Iris pigment epithelial cell (primary cell): Measurements from ENCODE around the gene STXBP5L.
"Not testable (repeated sequence)": the region's sequence is repeated elsewhere in the genome, so short reads cannot be mapped to it uniquely, and the experiment has no call there.

Experiments used
- DNase-seq: peaks from one replicate; pipeline ENCODE4 v3.0.0-alpha.2; 2011; ENCODE audit warnings: low read depth

Gene STXBP5L

DNA sequence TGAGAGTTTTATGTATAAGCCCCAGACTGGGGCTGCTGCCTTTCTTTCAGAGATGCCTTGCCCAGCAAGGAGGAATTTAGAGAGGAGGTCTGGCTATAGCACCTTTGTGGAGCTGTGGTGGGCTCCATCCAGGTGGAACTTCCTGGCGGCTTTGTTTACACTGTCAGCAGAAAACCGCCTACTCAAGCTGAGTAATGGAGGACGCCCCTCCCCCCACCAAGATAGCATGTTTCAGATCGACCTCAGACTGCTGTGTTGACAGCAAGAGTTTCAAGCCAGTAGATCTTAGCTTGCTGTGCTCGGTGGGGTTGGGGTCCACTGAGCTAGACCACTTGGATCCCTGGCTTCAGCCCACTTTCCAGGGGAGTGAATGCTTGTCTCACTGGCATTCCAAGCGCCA, 155.6 kb downstream of the STXBP5L start:
- no peak for DNase-seq

DNA sequence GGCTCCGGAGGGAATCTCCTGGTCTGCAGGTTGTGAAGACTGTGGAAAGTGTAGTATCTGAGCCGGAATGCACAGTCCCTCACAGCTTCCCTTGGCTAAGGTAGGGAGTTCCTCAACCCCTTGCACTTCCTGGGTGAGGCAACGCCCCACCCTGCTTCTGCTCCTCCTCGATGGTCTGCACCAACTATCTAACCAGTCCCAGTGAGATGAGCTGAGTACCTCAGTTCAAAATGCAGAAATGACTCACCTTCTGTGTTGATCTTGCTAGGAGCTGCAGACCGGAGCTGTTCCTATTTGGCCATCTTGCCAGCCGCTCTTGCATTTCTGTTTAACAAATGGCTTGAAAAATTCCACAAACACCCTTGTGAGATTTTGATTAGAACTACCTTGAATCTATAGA, 156.1 kb downstream of the STXBP5L start:
- no peak for DNase-seq

DNA sequence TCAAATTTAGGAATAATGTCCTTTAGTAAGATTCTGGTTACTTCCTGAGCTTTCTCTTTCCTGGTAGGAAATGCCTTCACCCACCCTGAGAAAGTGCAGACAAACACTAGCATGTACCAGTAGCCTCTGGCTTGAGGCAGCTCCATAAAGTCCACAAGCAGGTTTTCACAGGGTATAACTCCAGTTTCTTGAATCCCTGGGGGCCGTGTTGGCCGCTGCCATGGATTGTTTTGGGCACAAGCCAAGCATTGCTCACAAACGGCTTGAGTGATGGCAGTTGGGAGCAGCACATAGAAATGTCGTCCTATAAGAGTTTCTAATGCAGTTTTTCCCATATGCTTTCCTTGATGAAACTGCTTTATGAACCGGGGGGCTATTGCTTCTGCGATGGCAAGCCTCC, 164.1 kb downstream of the STXBP5L start:
- no peak for DNase-seq

DNA sequence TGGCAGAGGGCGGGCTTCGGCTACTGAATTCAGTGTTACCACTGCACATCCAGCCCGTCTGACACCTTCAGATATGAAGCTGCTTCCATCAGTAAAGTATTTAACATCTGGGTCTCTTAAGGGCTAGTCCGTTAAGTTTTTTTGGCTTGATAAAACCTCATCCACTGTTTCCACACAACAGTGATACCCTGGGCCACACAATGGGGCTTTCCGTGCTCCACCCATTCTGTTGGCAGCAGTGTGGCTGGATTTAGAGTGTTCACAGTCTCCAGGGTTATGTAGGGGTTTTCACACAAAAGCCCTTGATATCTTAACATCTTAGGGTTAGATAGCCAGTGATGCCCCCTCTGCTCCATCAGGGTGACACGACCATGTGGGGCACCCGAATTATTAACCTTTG, 165.0 kb downstream of the STXBP5L start:
- DNase-seq: no peak

DNA sequence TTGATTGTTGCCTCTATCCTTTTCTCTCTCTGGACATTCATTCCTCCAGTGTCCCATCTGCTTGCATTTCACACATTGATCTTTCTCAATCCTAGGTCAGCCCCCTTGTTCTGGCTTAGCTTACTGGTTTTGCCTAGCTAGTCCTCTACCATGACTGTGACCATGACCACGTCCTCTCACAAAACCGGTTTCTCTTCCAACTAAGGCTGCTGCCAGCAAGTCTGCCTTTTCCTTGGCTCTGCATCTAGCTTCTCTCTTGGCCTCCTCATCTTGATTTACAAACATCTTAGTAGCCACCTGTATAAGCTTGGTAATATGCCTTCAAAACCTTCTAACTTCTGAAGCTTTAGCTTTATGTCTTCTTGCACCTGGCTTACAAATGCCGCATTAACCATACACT, 167.2 kb downstream of the STXBP5L start:
- DNase-seq: no peak

DNA sequence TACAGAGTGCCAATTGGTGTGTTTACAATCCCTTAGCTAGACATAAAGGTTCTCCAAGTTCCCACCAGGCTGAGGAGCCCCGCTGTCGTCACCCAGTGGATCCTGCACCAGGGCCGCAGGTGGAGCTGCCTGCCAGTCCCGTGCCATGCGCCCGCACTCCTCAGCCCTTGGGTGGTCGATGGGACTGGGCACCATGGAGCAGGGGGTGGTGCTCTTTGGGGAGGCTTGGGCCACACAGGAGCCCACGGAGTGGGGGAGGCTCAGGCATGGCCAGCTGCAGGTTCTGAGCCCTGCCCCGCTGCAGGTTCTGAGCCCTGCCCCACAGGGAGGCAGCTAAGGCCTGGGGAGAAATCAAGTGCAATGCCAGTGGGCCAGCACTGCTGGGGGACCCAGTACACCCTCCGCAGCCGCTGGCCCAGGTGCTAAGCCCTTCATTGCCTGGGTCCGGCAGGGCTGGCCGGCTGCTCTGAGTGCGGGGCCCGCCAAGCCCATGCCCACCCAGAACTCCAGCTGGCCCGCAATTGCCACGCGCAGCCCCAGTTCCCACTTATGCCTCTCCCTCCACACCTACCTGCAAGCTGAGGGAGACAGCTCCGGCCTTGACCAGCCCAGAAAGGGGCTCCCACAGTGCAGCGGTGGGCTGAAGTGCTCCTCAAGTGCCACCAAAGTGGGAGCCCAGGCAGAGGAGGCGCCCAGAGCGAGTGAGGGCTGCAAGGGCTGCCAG, 170.5 kb downstream of the STXBP5L start:
- DNase-seq: not testable (repeated sequence)

DNA sequence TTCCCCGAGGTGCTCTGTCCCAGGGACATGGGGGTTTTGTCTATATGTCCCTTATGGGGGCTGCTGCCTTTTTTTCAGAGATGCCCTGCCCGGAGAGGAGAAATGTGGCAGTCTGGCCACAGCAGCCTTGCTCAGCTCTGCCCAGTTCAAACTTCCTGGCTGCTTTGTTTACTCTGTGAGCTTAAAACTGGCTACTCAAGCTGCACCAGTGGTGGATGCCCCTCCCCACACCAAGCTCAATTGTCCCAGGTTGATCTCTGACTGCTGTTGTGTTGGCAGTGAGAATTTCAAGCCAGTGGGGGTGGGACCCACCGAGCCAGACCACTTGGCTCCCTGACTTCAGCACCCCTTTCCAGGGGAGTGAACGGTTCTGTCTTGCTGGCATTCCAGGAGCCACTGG, 188.9 kb downstream of the STXBP5L start:
- DNase-seq: no peak

DNA sequence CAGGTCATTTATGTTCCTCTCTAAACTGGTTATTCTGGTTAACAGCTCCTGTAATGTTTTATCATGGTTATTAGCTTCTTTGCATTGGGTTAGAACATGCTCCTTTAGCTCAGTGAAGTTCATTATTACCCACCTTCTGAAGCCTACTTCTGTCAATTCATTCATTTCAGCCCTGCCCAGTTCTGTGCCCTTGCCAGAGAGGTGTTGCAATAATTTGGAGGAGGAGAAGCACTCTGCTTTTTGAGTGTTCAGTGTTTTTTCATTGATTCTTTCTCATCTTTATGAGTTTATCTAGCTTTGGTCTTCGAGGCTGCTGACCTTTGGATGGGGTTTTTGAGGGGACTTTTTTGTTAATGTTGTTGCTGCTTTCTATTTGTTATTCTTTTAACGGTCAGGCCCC, 203.1 kb downstream of the STXBP5L start:
- not testable (repeated sequence) for DNase-seq

DNA sequence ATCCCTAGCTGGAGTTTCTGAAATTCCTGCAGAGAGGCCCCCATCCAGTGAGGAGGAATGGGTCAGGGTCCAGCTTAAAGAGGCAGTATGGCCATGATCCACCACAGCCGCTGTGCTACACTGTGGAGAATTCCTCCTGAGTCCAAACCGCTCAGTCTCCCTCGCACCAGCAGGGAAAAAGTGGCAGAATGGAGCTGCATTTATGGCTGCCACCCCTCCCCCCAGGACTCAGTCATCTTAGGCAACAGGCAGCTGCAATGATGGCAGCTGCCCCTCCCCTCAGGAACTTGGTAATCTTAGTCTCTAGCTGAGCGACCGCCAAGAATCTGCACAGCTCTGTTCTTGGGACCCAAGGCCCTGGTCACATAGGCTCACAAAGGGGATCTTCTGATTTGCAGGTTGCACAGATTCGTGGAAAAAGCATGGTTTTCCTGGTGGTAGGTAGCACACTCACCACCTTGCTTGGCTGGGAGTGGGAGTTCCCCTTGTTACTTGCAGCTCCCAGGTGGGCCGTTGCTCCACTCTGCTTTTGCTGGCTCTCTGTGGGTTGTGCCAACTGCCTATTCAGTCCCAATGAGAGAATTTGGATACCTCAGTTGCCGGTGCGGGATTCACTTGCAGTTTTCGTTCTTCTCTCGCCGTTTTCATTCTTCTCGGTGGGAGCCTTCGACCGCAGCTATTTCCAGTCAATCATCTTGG, 204.1 kb downstream of the STXBP5L start:
- DNase-seq: no peak

DNA sequence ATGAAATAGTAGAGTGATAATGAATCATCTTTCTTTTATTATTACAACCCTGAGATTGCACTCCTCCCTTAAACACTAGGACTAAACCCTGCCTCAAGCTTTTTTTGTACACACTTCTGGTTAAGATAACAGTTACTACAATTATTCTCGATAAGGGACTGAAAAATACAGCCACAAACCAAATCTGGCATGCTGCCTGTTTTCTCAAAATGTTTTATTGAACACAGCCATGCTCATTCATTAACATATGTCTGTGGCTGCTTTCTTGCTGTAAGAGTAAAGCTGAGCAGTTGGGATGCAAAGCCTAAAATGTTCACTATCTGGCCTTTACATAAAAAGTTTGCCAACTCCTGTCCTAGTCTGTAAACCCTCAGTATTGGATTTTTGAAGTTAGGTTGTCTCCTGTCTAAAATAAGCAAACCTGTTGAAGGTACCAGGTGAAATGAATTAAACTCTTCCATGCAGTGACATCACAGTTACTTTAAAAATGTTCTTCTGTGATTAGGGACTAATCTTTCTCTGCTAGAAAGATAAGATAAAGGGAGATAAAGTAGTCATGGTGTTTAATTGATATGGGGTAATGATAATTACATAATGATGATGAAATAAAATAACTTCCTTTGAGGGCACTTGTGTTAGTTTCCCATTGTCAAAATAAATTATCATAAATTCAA, 218.2 kb downstream of the STXBP5L start:
- no peak for DNase-seq

DNA sequence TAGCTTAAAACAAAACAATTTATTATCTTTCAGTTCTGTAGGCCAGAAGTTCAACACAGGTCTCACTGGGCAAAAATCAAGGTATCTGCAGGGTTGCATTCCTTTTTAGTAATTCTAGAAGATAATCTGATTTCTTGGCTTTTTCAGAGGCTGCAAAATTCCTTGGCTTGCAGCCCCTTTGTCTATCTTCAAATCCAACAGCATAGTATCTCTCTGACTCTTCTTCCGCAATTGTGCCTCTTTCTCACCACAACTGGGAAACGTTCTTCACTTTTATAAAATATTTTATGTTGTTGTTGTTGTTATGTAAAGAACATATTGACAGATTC, 218.7 kb downstream of the STXBP5L start:
- no peak for DNase-seq

DNA sequence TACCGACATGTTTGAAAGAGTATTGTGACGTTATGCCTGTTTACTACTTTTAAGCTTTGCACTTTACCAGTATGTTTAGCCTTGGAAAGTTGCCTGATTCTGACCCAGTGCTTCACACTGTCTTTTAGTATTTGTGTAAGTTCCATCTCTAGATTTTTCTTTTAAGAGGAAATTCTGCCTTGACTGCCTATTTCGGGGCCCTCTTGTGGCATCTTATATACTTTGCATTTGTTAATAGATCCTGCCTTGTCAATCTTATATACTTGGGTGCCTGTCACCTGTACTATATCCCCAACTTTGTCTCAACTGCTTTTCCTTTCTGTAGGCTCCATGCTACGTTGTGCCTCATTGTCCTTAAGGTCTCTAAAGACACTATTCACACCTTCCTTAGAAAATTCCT, 244.6 kb downstream of the STXBP5L start:
- peak; percentile 16 for DNase-seq

DNA sequence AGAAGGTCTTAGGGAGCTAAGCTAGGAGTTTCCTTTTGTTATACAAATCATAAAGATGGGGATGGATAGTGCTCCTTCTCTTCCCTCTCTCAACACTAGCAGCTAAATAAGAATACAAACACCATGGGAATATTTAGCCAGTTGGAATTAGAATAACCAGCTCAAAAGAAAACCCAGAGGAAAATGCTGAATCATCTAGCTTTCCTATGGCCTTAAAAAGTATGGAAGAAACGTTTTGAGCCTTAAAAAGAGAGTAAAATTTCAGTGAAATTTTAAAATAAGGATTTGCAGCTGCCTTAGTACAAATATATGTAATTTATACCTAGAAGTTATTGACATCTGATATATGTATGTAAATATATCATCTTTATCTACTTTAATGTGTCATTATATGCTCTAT, 245.8 kb downstream of the STXBP5L start:
- no peak for DNase-seq

DNA sequence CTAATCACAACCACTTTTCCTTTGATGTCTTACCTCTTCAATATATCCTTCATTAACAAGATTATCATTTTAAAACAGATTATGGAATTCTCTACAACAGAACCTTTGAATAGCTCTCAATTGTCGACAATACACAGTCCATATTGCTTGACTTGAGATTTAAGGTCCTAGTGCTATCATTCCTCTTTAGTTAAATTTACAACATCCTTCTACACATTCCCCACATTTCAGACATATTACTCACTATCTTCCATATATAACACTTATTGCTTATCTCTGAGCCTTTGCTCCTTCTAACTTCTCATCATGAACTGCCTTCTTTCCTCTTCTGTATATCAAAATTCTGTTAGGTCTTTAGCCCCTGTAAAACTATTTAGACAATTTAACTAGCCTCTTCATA, 247.0 kb downstream of the STXBP5L start:
- DNase-seq: peak; percentile 0

DNA sequence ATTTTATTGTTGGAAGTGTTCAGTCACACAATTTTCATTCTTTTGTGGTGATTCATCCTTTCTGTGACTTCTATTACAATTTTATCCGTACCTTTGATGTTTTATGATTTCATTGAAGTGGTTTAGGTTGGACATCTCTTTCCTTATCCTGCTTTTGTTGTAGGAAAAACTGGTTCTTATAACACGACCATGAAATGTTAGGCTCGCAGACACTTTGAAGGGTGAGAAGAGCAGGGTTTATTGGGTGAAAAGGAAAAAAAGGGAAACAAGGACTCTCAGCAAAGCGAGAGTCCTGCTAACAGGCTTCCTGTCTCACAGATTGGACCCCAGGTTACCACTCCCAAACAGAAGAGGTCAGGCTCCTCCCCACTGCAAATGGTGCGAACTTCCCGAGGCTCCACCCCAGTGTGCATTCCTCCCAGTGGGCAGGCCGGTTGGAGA, 257.4 kb downstream of the STXBP5L start:
- no peak for DNase-seq

DNA sequence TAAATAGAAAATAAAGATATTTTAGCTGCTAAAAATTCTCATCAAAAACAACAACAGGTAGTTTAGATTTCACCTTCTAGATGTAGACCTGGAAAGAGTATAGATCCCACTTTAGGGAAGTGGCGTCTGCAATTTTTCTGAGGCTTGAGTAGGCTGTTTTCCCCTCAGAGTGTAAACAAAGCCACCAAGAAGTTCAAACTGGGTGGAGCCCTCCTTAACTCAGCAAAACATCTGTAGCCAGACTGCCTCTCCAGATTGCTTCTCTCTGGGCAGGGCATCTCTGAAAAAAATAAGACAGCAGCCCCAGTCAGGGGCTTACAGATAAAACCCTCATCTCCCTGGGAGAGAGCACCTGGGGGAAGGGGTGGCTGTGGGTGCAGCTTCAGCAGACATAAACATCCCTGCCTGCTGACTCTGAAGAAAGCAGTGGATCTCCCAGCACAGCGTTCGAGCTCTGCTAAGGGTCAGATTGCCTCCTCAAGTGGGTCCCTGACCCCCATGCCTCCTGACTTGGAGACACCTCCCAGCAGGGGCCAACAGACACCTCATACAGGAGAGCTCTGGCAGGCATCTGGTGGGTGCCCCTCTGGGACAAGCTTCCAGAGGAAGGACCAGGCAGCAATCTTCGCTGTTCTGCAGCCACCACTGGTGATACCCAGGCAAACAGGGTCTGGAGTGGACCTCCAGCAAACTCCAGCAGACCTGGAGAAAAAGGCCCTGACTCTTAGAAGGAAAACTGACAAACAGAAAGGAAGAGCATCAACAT, 259.6 kb downstream of the STXBP5L start:
- DNase-seq: no peak

DNA sequence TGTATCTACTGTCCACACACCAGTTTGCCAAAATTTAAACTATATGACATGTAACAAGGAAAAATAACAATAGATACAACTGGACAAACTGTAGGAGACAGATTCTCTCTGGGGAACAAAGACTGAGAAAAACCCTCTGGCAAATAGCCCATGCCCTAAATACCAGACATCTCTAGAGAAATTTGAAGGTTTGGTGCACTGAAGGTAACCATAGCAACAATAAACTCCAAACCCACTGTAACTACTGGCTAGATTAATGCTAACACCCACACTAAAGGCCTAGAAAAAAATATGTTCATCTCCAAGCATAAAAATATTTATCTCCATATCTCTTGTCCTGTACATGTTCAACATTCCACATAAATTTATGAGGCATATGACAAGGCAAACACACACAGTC, 267.1 kb downstream of the STXBP5L start:
- DNase-seq: no peak

DNA sequence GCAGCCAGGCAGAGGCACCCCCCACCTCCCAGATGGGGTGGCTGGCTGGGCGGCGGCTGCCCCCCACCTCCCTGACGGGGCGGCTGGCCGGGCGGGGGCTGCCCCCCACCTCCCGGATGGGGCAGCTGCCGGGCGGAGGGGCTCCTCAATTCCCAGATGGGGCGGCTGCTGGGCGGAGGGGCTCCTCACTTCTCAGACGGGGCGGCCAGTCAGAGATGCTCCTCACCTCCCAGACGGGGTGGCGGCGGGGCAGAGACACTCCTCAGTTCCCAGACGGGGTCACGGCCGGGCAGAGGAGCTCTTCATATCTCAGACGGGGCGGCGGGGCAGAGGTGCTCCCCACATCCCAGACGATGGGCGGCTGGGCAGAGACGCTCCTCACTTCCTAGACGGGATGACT, 282.6 kb downstream of the STXBP5L start:
- not testable (repeated sequence) for DNase-seq

DNA sequence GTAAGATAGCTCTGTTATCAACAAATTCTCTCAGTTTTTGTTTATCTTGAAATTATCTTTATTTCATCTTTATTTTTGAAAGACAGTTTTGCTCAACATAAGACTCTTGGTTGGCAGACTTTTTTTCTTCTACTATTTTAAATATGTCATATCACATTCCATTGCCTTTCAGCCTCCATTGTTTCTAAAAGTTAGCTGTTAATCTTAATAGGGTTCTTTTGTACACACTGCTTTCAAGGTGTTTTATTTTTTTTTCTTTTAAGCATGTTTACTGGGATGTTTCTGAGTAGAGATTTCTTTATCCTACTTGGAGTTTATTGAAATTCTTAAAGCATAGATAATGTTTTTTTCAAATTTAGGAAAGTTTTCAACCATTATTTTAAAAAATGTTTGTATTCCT, 294.6 kb downstream of the STXBP5L start:
- no peak for DNase-seq

DNA sequence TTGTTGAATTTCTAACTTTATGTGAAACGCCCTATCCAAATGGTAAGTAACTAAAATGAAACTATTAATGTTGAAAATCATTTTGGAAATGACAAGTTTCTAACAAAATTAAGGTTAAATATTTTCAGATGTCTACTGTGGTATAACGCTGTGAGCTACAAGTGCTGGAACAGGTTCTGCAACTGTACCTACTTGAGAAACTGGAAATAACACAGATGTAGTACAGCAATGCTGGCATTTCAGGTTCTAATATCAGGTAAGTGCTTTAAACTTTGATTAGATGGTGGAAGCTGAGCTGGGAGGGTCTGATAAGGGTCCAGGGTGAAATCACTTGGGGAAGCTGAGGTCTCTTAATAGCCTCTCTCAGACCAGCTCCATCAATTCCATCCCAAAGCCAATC, 315.1 kb downstream of the STXBP5L start:
- no peak for DNase-seq

DNA sequence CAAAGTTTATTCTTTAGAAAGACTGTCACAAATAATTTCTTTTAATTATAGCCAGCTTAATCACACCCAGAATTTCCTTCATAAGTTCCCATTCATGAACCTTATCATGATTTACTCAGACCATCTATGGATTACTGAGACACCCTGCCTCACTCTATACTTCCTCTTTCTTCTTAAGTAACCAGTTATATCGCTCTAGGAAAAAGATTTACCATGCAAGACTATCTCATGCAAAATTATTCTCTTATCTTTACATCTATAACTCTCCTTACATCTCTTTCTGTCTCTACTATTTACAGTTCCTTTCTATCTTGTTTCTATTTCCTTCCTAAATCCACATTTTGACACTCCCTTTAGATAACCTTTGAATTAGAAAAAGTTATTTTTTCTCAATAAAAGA, 321.0 kb downstream of the STXBP5L start:
- no peak for DNase-seq

DNA sequence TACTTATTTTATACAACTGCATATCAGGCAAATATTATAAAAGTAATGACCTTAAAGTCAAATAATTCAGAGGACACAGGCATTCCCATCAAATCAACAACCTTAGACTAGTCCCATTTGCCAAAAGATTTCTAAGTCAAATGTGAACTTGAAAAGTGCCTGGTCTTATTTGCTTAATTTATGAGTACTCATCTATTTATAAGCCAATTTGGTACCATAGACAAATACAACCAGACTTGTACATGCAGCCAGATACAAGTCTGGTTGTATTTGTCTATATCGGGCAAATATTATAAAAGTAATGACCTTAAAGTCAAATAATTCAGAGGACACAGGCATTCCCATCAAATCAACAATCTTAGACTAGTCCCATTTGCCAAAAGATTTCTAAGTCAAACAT, 322.2 kb downstream of the STXBP5L start:
- not testable (repeated sequence) for DNase-seq

DNA sequence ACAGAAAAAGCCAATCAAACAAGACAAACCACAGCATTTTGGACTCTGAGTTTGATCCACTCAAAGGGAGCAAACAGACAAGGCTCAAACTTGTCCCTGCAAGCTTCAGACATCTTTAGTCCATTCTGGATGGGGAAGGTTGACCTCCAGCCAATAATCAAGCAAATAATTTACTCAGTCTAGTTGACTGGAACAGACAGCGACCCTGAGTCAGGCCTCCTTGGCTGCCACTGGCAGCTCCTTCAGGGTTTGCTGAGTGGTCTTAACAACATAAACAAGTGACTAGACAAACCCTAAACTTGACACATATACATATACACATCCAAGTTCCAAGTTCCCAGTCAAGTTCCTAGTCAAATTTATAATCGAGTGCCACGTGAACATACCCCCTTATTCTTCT, 323.9 kb downstream of the STXBP5L start:
- DNase-seq: no peak
